Stimulated activated CD4-positive, alpha-beta T cell treated with anti-CD3 and anti-CD28 coated beads, Interleukin-15, amount 100 ng/mL, for 1 hour (primary cell): ENCODE measurements around the gene ARHGAP10.

Source experiments
- DNase-seq, 2 donors: peaks; one replicate each; pipeline ENCODE4 v3.0.0-alpha.2; 2020; ENCODE audit warnings: low read depth in 1 of 2, low spot score in 1 of 2

ARHGAP10 gene

DNA sequence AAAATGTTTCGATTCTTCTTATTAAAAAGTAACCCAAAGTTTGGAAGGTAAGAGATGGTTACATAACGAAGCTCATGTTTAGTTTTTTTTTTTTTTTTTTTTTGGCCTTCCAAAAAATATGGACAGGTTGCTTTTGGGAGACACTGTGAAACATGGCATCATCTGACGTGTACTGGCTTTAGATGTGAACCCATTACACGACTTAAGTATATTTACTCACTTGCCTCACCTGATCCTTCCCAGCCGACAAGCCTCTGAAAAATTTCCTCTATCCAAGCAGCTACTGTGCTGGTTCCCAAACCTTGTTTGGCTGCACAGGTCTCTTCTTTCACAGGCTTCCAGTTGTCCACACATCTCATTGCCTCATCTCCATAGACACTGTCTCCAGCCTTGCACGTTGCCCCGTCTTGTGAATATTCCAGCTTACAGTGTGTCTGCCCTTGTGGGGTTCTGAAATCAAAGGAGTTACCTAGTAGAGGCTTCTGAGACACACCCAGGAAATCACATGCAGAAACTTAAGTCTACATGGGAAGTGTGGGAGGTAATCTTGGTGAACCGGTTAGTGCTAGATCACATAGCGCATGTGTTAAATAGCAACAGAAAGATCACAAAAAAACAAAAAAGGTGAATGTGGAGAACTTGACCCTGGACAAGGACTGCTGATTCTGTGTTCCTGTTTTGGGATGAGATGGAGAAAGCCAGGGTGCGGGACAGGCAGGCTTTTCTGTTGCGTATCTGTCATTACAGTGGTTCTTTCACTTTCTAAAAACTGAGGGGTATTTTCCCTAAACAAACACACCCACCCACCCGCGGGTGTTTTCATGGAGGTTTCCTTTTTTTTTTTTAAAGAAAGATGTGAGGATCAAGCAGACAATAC is 328.6 kb downstream of the ARHGAP10 start:
- no peak for DNase-seq

- no peak for DNase-seq
These were observed 329.2 kb downstream of the ARHGAP10 start for GRCh38 chr4:148061141-148061481.

GRCh38 chr4:148061795-148062194 is 329.9 kb downstream of the ARHGAP10 start:
- no peak for DNase-seq

- no peak for DNase-seq
These were observed 330.5 kb downstream of the ARHGAP10 start for GRCh38 chr4:148062301-148062950.

DNA sequence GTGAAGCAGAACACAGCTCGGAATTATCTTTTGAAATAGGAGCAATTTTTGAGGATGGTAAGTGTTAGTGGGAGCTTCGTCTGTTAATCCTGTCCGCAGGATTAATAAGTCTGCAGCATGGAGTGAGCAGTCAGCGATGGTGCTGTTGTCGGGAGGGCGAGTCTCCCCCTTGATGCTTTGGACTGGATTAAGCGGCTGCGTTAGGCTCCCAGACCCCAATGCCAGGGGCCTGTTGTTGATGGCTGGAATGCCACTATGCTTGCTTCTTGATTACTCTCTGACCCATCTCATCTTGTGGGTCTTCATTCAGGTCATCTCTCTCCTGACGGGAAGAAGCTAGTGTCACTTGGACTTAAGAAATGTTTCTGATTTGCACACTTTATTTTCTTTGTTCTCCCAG is 332.6 kb downstream of the ARHGAP10 start:
- DNase-seq, result no peak

DNA sequence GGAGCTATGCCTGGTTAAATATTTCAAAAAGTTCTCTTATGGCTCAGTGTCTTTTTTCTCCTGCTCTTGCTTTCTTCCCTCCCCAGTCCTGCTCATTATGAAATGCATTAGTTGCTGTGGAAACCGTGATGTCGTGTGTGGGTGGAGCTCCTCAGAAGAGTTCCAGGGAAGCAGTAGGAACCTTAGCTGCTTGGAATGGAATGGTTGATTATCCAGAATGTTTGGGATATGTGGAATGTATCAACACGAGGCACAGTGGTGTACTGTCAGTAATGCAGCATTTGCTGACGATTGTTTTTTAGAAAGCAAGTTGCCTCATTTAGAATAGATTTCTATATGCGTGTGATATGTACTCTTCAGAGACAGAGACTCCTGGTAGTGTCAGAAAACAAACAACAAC is 333.2 kb downstream of the ARHGAP10 start:
- DNase-seq, result no peak

DNA sequence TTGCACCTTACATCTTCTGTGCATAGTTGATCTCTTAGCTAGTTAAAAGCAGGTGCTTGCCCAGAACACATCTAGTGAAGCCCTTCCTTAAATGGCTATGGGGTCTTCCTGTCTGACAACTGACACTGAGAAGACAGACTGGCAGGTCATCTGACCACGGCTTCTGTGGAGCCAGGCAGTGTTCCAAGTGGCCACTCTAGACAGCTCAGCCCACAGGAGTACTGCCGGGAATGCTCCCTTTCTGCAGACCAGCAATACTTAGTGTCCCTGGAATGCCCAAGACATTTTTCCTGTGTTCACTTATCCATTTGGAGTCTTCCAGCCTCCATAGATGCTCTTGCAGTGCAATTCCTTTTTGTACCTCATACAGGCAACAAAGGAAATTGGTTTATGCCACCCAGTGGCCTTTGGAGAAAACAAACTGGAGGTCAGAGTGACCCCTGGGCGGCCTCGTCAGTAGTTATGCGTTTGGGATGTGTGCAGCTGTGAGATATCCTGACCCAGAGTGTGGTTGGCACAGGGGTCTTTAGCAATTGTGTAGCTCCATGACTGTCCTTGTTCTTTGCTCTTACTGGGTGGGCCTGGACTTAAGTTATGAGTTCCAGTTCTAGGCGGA is 335.5 kb downstream of the ARHGAP10 start:
- DNase-seq, result no peak

GRCh38 chr4:148068065-148068911 is 336.4 kb downstream of the ARHGAP10 start:
- no peak for DNase-seq

DNA sequence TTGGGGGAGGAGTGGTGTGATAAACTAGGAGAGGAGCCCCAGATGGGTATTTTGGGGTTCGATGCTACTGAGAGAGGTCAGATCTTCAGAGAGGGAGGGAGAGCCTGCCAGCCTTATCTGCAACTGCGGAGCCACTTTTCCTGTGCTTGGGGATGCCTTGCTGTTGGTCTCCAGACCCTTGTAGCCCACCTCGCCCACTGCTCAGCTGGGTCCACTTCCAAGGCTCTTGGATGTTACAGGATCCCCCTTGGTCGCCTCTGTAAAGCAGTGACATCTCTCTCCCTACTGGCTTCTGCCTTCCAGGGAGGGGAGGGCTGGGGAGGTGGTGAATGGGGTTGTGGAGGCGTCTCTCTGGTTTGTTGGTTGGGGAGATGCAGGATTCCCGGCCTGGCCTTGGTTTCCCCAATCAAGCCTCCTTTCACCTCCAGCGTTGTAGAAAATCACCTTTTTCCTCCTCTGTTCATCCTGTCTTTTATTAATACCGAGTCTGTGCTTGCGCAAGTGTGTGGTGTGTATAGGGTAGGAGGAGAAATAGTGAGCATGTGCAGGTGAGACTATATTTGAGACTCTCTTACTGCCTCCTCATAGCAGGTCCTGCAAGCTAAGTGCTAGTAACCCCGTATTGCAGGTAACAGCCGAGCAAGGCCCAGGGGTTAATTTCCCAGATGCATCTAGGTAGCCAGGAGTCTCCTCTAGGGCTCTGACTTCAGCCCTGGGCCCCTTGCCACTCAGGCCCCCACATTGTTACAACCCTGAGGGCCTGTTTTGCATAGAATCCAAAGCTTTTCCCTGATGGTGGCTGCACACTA is 337.4 kb downstream of the ARHGAP10 start:
- no peak for DNase-seq

DNA sequence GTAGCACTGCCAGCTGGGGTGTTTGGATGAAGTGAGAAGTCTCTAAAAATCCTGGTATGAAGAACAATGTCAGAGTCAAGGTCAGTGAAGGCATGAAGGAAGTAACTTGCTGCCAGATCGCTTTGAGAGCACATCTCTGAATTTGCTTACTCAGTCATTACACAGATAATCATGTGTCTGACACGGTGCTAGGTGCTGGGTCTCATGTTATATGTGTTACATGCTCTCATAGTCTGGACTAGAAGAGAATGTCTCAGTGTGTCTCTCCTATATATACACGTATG is 337.9 kb downstream of the ARHGAP10 start:
- DNase-seq, result no peak

GRCh38 chr4:148071009-148071408 is 339.1 kb downstream of the ARHGAP10 start:
- no peak for DNase-seq

GRCh38 chr4:148072789-148073188 is 340.9 kb downstream of the ARHGAP10 start:
- DNase-seq, result no peak

DNA sequence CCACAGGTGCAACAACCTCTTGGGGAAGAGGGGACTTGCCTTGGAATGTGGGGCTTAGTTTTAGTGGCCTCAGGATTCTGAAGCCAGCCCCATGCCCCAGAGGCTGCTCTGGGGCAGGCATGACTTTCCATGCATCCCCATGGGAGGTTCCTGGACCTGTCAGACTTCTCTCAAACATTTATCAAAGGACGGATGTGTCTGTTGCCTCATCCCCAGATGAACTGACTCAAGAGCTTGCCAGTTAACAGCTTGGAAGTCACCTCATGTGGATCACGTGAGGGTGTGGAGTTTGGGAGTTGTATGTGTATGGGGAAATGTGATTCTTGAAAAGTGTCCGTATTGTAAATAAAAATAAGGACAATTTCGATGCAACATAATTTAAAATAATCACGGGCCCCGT is 341.5 kb downstream of the ARHGAP10 start:
- no peak for DNase-seq

GRCh38 chr4:148074462-148074861 is 342.6 kb downstream of the ARHGAP10 start:
- no peak for DNase-seq

GRCh38 chr4:148075438-148075837 is 343.6 kb downstream of the ARHGAP10 start:
- DNase-seq, result no peak

DNA sequence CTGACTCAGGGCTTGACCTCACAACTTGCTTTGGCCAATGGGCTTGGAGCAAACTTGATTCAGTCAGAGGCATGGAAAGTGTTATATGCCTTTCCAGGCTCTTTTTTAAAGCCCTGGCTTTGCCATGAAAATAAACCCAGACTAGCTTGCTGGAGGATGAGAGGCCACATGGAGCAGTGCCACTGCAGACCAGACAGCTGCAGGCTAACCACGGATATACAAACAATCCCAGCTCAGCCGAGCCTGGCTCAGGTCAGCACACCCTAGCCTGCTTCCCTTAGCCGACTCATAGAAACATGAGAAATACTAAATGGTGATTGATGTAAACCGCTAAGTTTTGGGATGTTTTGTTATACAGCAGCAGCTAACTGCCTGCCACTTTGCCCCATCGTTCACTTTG is 345.1 kb downstream of the ARHGAP10 start:
- DNase-seq, result no peak

DNA sequence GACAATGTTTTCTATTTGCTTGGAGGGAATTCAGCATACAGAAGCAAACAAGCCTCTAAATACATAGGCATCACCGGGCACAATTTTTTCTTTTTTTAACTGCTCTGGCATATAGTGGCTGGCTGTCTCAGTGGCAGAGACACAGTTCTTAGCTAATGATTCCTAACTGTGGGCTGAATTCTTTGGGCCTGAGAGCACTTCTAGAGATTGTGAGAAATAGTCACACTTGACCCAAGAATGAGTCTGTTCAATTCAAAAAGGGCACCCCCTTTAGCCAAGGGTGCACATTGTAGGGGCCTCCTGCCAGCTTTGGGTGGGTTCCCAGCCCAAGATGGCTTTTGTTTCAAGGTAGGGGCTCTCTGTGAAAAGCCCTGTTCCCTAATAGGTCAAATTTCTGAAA is 345.7 kb downstream of the ARHGAP10 start:
- no peak for DNase-seq

DNA sequence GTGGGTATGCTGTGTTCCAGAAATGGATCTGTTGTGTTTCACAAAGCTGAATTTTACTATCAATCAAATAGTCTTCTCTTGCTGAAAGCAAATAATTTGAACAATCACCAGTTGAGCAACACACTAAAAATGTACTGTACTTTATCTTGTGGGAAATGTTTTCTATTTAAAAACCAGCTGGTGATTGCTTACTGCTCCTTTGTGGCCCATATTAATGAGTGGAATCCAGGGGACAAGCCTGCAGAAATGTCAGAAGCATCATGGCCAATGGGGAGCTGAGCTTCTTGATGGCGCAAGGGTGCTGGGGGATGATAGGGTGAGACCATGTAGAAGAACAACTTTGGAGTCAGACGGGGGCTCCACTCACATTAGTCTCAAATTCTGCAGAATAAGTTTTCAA is 346.2 kb downstream of the ARHGAP10 start:
- no peak for DNase-seq

- no peak for DNase-seq
These were observed 348.1 kb downstream of the ARHGAP10 start for GRCh38 chr4:148079961-148080360.

GRCh38 chr4:148081267-148081666 is 349.4 kb downstream of the ARHGAP10 start:
- DNase-seq, result no peak

GRCh38 chr4:148081745-148082144 is 349.9 kb downstream of the ARHGAP10 start:
- DNase-seq, result no peak
